ENCODE data around the gene LHX1. TPM values are rescaled to one million over a fixed set of nuclear protein-coding genes. Genes with fewer than 3 reads are reported as not detected.

The LHX1 gene
- 1 to 10 TPM in 2 of 7 donors, under 1 TPM in 2, not detected in 3; 0.34 to 3.6 (median 1.8) TPM for total RNA-seq
- under 1 TPM in 1 of 2 donors, not detected in 1; 0.08 TPM for polyA plus RNA-seq
- long read RNA-seq, donor 1 = 0 reads
- long read RNA-seq, donor 2, partial matches to known transcripts = 0 of 4 reads
- long read RNA-seq, donor 2, other reads (novel, unspliced or antisense) = 0 of 4 reads
- long read RNA-seq, donor 3 = 0 reads

DNA sequence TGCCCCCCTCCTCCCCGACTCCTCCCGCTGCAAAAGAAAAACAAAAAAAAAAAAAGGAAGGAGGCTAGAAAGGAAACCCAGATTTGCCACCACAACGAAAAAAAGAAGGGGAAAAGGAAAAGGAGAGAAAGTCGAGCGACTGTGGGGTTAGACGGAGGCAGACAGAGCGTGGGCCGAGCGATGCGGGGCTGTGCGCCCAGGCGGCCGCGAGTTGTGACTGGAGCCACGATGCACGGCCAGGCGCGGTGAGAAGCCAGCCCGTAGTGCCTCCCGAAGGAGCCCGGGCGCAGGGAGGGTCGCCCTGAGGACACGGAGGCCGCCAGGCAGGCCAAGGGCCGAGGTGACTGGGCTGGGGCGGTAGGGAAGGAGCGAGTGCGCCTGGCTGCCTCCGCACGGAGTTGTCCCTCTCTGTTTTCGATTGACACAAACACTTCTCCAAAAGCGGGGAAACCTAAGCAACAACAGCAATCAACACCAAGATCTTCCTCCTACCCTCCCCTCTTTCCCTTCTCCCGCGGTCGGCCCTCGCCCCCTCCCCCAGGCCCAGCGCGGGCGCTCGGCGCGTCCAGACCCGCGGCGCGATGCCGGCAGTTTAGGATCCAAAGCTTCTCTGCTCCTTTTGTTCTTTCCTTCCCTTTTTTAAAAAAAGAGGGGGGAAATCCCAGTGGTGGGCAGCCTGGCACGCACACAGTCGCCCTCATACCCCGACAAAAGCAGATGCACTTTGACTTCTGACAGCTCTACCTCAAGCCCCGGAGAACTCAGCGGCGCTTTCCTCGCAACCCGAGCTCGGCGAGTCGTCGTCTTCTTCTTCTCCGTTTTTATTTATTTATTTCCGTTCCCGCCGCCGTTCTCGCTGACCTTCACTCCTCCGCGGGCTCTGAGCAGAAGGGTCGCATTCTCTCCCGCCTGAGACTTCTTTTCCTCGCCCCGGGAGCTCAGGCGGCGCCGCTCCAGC is at the start of gene LHX1:
Gene LHX1 (plus strand): TSS at position 475 of the 958 bp plus-strand sequence. CDS start 723 bp downstream, outside the sequence.
- no peak within 1 kb of the TSS for H3K4me3 ChIP-seq
- H3K9me3 ChIP-seq = no peaks in the 10 kb centered on the region
- no peaks in the 10 kb centered on the region for H3K36me3 ChIP-seq
- H3K27ac ChIP-seq = no peak within 1 kb of the TSS
- H3K27me3 ChIP-seq = peaks cover 24% of the 10 kb centered on the region
- intact Hi-C loops (cut with DNase I) = no loop called here
- TF ChIP-seq POLR2A (IDR thresholded peaks at IDR 0.05) = no peak
- TF ChIP-seq EP300 (IDR thresholded peaks at IDR 0.05) = no peak
- TF ChIP-seq, protein P1, sequence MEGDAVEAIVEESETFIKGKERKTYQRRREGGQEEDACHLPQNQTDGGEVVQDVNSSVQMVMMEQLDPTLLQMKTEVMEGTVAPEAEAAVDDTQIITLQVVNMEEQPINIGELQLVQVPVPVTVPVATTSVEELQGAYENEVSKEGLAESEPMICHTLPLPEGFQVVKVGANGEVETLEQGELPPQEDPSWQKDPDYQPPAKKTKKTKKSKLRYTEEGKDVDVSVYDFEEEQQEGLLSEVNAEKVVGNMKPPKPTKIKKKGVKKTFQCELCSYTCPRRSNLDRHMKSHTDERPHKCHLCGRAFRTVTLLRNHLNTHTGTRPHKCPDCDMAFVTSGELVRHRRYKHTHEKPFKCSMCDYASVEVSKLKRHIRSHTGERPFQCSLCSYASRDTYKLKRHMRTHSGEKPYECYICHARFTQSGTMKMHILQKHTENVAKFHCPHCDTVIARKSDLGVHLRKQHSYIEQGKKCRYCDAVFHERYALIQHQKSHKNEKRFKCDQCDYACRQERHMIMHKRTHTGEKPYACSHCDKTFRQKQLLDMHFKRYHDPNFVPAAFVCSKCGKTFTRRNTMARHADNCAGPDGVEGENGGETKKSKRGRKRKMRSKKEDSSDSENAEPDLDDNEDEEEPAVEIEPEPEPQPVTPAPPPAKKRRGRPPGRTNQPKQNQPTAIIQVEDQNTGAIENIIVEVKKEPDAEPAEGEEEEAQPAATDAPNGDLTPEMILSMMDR (IDR thresholded peaks at IDR 0.05) = no peak
- 4 to 5% (median 5%) methylated on average over 75 of the region's 75 CpGs for WGBS, 3 donors
- peaks cover 14% of the 10 kb centered on the region for H3K4me1 ChIP-seq (ENCODE audit: insufficient read depth)
- no peak for DNase-seq

DNA sequence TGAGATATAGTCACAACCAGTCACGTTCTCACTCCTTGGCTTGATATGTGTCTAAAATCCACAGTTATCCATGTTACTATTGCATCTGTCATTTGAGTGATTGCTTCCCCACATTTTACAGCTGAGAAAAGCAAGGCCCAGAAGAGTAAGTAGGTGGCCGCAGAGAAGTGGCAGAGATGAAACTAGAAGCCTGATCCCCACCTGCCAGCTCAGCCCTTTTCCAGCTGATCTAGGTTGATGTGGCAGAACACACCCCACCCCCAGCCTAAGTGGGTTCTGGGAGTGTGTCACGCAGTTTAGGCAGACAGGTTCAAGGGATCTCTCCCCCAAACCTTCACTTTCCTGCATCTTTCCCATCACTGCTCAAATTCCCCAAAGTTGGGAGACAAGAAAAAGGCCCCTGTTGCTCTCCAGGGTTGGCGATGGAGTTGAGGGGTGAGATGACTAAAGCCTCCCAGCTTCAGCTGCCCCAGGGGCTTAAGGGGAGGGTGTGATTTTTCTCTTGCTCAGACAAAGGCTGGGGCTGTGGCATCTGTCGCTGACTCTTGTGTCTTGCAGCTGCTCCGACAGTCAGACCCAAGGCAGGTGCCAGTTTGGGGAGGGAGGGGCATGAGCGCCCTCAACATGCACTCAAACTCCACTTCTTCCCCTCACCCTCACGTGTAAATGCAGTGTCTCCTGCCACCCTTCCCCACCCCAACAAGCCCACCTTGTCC is 48.9 kb upstream of the LHX1 start:
- Histone ChIP-seq H3K27me3 (no peaks in the 10 kb centered on the region), H3K9me3 (no peaks in the 10 kb centered on the region), H3K36me3 (no peaks in the 10 kb centered on the region), H3K27ac (no peak overlapping the region), H3K4me1 (ENCODE audit: insufficient read depth) (no peaks in the 10 kb centered on the region), H3K4me3 (no peak overlapping the region)
- 67 to 74% (median 71%) methylated on average over 8 of the region's 8 CpGs for WGBS, 3 donors
- intact Hi-C loops (cut with DNase I) = no loop called here
- no peak for DNase-seq
- TF ChIP-seq EP300 (IDR thresholded peaks at IDR 0.05) = no peak
- TF ChIP-seq, protein P1 (IDR thresholded peaks at IDR 0.05) = no peak
- TF ChIP-seq POLR2A (IDR thresholded peaks at IDR 0.05) = no peak

DNA sequence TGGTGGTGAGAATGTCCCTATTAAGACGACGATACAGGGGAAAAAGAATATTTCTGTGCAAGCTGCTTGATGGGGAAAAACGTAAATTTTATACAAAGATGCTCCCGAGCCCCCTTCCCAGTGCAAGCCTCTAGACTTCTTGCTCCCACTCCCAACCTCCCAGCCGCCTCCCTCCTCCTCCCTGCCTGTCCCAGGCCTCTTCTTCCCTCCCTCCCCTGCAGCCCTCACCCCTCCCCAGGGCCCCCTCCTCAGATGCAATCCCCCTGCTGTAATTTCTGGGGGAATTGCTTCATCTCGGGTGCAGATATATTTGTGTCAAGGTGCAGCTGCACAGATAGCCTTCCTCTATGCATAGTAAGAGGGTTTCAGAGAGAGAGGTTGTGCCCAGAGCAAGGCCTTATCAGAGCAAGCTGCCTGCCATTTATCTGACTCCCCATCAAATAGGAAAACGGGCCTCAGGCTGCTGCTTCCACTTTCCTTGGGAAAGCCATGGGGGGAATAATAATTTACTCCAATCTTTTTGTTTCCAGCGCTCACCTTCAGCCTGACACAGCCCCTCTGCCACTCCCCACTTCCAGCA is 47.4 kb upstream of the LHX1 start:
- no peak for DNase-seq
- H3K27ac ChIP-seq = no peak overlapping the region
- 18 to 23% (median 22%) methylated on average over 8 of the region's 8 CpGs for WGBS, 3 donors
- no peak overlapping the region for H3K4me3 ChIP-seq
- H3K9me3 ChIP-seq = no peaks in the 10 kb centered on the region
- no peaks in the 10 kb centered on the region for H3K4me1 ChIP-seq (ENCODE audit: insufficient read depth)
- TF ChIP-seq EP300 (IDR thresholded peaks at IDR 0.05) = no peak
- TF ChIP-seq POLR2A (IDR thresholded peaks at IDR 0.05) = no peak
- TF ChIP-seq, protein P1 (IDR thresholded peaks at IDR 0.05) = no peak
- H3K27me3 ChIP-seq = no peaks in the 10 kb centered on the region
- intact Hi-C loops (cut with DNase I) = no loop called here
- no peaks in the 10 kb centered on the region for H3K36me3 ChIP-seq
